Hepatic stellate cell (primary cell): ENCODE data around the gene OSBPL3.

ENCODE experiments used
- DNase-seq: peaks from one replicate; pipeline ENCODE4 v3.0.0; 2011; ENCODE audit warnings: low spot score

The OSBPL3 gene

GRCh38 chr7:24862461-24862860 is 117.5 kb downstream of the OSBPL3 start:
- no peak for DNase-seq

GRCh38 chr7:24861336-24861735 is 118.6 kb downstream of the OSBPL3 start:
- no peak for DNase-seq

- no peak for DNase-seq
These were observed 119.4 kb downstream of the OSBPL3 start for GRCh38 chr7:24860611-24861010.

GRCh38 chr7:24858108-24858977 is 121.6 kb downstream of the OSBPL3 start:
- no peak for DNase-seq

GRCh38 chr7:24857623-24858022 is 122.4 kb downstream of the OSBPL3 start:
- DNase-seq, result no peak

GRCh38 chr7:24854866-24855265 is 125.1 kb downstream of the OSBPL3 start:
- no peak for DNase-seq

- no peak for DNase-seq
These were observed 128.2 kb downstream of the OSBPL3 start for GRCh38 chr7:24851786-24852185.

GRCh38 chr7:24848878-24849277 is 131.1 kb downstream of the OSBPL3 start:
- no peak for DNase-seq

- DNase-seq, result no peak
These were observed 132.2 kb downstream of the OSBPL3 start for GRCh38 chr7:24847754-24848153.

GRCh38 chr7:24843821-24844434 is 136.1 kb downstream of the OSBPL3 start:
- no peak for DNase-seq

- DNase-seq, result no peak
These were observed 137.3 kb downstream of the OSBPL3 start for GRCh38 chr7:24842449-24843241.

GRCh38 chr7:24842029-24842428 is 137.9 kb downstream of the OSBPL3 start:
- DNase-seq, result no peak

- no peak for DNase-seq
These were observed 139.4 kb downstream of the OSBPL3 start for GRCh38 chr7:24840563-24840962.

GRCh38 chr7:24836084-24836483 is 143.9 kb downstream of the OSBPL3 start:
- no peak for DNase-seq

GRCh38 chr7:24835643-24836042 is 144.3 kb downstream of the OSBPL3 start:
- no peak for DNase-seq

- no peak for DNase-seq
These were observed 145.7 kb downstream of the OSBPL3 start for GRCh38 chr7:24834128-24834798.

GRCh38 chr7:24833549-24833948 is 146.4 kb downstream of the OSBPL3 start:
- no peak for DNase-seq

- no peak for DNase-seq
These were observed 148.7 kb downstream of the OSBPL3 start for GRCh38 chr7:24831240-24831639.

GRCh38 chr7:24830440-24831050 is 149.4 kb downstream of the OSBPL3 start:
- DNase-seq, result no peak

GRCh38 chr7:24829787-24830186 is 150.2 kb downstream of the OSBPL3 start:
- DNase-seq, result no peak

- no peak for DNase-seq
These were observed 150.9 kb downstream of the OSBPL3 start for GRCh38 chr7:24828891-24829661.
